Measurements from ENCODE around the gene NR1H4.
"Not testable (repeated sequence)": the region's sequence is repeated elsewhere in the genome, so short reads cannot be mapped to it uniquely, and the experiment has no call there.

NR1H4 gene

DNA sequence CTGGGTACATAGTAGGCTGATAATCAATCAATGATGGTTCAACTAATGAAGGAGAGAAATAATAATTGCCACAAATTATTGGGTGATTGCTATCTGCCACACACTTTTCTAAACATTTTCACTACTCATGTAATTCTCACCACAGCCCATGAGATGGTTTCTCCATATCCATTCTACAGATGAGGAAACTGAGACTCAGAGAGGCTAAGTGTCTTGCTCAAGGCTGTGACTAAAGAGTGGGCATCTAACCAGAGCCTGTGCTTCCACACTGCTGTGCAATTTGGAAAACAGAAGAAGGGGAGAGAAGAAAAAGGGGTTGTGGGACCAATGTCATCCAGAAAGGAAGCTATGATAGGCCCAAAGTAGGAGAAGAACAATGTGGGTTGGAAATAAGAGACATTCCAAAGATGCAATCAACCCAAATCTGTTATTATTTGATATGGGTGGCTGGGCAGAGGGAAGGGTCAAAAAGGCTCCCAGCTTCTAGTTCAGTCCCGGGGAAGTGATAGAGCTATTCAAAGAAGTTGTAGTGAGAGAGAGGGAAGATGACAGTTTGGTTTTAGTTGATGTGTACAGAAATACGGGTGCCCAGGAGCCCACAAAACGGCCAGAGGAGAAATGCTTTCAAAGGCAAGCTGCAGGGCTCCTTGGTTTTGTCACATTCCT lies 483 bp upstream of the NR1H4 start:
- DNase-seq (ENCODE audit: low spot score), result no peak

DNA sequence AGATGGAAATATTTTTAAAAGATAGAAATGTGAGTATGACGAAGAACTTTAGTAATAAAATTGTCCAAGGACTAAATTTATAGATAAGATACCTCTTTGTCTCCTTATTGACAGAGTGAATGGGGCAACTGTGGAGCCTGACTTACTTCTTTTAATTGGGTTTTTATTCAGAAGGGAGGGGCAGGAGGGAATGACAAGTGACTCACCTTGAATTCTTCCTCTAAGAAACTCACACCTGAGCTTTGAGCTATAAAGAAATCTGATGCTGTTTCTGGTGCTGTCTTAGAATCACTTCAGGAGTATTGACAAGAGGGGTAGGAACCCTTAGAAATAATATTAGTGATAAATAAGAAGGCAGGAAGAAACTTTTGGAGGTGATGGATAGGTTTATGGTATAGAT lies 951 bp downstream of the NR1H4 start:
- DNase-seq (ENCODE audit: low spot score), result no peak

DNA sequence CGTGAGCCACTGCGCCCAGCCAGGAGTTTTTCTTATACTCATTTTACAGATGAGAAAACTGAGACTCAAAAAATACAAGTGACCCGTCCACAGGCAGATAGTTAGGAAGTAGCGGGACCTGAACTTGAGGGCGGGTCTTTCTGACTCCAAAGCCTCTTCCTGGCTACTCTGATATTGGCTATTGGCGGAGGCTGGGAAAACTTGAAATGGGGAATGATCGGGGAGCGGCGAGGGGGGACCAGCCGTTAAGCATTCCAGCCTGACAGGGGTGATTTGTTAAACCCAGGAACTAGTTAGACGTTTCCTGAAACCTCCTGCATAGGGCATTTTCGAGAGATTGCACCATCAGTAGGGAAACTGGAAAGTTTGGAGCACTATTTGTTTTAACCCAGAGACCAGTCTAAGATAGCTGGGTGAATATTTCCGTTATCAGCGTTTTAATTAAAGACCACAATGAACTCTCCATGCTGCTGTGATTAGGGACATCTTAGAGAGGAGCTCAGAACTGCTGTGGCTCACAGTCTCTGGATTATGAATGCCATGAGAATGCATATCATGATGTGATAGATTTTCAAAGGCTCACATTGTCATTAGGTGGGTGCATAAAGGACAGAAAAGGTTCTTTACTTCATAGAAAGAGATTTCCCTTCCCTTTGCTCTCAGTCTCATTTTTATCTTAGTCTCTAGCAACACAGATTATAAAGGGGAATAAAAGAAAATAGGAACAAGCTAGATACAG lies 2.5 kb downstream of the NR1H4 start:
- no peak for DNase-seq (ENCODE audit: low spot score)

DNA sequence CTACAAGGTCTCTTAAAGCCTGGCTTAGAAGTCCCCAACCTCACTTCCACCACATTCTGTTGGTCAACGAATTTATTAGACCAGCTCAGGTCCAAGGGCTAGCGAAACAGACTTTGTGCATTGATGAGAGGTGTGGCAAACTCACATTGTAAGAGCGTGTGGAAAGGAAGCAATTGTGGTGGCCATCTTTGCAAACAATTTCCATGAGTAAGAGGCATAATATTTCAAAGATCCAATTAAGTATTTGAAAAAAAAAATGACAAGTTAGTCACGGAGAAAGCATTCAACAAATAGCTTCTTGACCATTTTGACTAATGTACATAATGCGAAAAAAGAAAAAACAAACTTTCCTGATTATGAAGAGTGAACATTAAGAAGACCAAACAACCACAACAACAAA lies 7.4 kb downstream of the NR1H4 start:
- DNase-seq (ENCODE audit: low spot score), result no peak

DNA sequence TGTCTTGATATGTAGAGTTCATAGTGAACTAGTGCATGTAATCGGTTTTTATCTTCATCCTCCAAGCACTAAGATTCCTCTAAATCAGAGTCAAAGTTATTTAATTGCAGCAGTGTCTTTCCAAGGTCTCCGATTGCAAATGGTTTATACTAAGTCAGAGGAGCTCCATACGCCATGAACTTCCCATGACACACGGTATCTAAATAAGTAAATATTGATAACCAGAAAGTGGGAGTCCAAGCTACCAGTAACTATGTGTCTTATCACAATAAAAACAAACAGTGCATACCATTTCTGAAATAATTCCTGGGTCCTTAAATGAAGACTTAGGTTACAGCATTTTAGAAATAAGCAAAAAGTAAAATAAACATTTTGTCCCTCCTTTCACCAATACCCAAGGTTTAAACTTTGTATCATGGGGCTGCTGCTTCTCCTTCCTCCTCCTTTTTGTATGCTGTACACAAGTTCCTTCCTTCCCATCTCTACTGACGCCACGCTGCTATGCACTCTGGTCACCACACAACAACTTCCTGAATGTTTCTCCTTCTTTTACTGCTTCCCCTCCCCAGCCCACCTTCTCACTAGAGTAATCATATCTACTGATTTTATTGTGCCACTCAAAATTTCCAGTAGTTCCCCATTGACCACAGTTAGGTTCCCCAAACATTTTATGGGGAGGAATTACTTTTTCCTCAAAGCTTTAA lies 10.7 kb downstream of the NR1H4 start:
- no peak for DNase-seq (ENCODE audit: low spot score)

DNA sequence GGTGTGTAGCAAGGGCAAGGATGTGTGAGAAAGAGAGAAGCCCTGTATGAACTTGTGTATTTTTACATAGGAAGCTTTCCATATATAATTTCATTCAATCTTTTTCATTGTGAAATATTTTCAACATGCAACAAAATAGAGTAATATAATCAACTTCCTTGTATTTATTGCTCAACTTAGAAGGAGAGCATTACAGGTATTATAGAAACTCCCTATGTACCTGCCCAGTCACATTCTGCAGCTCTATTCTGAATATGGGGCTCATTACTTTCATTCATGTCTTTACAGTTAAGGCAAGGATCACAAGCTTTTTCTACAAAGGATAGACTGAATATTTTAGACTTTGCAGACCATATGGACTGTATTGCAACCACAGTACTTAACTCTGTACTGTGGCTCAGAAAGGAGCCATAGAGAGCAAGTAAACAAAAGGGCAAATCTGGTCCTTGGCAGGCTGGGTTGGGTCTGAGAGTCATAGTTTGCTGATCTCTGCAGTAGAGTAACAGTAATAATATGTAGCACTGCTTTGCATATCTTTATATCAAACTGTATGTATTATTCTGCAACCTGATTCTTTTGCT lies 11.3 kb downstream of the NR1H4 start:
- DNase-seq (ENCODE audit: low spot score), result no peak

DNA sequence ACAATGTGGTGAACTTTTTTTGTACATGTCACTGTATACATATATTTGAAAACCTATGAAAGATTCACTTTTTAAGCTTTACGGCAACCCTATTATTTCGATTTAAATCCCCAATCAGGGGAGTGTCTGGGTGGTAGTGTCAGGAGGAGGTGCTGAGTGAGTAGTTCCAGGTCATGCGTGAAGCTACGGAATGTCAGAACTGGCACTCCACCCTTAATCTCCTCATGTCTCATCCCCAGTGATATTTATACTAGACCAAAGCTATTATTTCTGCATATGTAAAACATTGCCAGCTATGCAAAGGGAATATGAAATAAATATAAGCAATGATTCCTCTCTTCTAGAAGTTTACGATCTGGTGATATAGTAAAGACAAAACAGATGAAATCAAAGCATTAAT lies 12.3 kb downstream of the NR1H4 start:
- no peak for DNase-seq (ENCODE audit: low spot score)

DNA sequence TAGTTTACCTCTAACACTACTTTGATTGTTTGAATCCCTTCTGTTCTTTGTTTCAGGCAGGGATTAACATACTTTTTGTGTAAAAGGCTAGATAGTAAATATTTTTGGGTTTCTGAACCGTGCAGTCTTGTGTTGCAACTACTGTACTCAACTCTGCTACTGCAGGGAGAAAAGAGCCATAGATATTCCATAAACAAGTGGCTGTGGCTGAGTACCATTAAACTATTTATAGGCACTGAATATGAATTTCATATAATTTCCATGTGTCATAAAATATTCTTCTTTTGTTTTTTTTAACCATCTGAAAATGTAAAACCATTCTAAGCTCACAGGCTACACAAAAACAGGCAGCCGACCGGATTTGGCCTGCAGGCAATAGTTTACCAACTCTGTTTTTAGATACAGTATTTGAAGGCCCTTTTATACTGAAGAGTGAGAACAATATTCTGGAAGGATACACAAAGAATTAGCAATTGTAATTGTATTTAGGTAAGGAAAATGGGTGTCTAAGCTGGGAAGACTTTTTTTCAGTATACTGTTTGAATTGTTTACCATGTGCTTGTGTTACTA lies 15.7 kb downstream of the NR1H4 start:
- no peak for DNase-seq (ENCODE audit: low spot score)

DNA sequence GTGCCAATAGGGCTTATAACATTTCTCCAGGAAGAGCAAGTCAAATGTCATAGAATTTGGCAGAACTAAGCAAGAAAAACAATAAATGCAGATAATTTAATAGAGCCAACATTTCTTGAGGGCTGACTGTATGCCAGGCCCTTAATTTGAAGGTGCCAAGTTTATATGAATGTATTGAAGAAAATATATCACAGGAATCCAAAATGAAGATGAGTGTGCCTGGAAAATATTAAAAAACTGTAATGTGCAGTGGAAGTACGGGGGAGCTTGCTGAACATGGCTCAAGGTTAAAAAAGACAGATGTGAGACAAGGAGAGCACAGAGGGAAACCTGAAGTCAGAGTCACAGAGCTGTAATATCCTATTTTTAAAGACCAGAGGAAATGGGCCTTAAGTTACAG lies 16.4 kb downstream of the NR1H4 start:
- DNase-seq (ENCODE audit: low spot score), result no peak

DNA sequence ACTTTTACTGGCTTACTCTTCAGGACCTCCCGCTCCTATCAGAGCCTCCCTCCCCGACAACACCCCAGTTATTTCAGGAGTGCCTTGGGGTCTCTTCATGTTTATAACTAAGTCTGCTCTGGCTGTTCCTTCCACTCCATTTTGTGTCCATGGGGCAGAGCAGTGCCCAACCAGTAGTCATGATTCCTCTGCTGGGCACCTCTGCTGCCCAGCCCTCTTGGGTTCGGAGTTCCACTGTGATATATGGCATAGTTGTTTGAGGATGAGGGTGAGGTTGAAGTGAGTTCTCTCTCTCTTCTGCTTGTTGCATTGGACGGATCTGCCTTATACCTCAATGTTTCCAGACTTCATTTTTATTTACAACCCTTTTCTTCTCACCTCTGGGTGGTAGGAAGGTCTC lies 17.4 kb downstream of the NR1H4 start:
- DNase-seq (ENCODE audit: low spot score), result no peak

DNA sequence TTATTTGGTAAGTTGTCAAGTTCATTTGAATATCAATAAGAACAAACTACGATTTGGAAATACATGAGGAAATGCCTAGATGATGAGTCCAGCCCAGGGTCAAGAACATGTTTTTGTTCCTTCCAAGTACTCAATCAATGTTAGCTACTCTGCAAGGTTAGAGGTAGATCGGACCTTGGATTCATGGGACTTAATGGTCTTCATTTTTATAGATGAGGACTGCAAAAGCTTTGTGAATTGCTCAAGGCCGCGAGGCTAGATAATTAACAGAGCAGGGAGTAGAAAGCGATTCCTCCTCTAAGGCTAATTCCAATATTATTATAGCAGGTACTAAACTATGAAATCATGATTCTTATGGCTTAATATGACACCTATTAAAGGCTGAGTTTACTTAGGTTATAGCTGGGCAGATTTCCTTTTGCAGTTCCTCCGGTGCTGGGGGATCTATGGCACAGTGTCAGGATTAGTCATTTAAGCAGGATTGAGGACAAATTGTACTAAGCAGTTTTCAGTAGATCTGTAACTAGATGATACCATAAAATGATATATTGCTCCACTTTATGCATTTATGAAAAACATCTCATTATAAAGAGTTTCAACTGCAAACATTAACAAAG lies 19.8 kb downstream of the NR1H4 start:
- DNase-seq (ENCODE audit: low spot score), result no peak

DNA sequence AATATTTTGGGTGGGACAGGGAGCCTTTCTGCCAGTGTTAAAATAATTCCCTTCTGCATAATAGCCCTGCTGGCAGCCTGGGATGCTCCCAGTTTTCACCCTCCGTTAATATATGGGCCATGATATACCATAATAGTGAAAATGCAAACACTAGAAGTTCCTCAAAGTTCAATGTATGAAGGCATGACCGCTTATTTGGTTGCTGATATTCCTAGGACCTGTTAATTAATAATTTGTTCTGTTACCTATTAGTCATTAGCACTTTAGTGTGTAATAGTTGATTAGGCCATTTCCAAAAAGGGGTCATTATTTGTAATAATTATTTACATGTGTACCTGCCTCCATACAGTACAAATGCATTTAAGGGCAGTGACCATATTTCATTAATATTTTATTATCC lies 20.4 kb downstream of the NR1H4 start:
- DNase-seq (ENCODE audit: low spot score), result no peak

DNA sequence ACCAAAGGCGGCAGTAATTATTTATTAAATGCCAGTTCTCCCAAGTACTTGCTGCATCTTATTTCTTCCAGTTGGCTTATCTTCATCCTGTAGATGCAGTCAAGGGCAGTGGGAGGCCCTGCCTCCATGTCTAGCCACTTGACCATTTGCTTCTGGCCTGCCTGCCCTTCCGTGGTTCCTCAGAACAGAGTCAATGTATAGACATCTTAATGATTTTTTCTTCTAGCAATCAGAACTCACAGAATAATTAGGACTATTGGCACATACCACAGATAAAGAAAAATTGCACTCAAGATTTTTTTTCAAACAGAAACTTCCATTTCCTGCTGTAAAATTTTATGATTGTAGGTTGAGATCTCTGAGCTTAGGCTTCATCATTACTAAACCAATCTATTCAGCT lies 20.9 kb downstream of the NR1H4 start:
- no peak for DNase-seq (ENCODE audit: low spot score)

DNA sequence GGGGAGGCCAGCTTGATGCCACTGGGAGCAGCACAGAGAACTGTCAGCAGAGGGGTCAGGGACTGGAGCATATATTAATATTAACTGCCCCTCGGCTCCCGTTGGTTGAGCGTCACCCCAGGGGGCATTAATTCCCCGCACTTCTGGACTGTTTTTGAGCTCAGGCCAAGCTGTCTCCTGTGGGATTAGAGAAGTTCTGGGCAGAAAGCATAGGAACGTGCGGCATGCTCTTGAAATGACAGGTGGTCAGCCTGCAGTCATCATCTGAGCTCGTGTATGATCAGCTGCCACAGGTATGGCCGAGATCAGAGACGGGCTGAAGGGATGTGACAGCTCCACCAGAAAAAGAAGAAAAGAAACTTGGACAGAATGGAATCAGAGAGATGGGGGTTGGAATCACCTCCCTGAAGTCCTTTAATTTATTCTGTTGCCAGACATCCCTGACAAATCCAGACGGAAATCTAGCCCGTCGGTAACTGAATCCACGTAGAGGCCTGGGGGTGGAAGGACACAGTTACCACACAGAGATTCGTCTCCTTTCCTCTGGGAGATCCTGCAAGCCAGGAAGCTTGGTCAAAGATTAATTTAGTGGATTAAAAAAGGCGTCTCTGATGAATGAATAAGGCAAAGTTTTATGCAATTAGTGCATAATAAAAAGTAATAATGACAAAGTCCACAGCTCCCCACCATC lies 23.6 kb downstream of the NR1H4 start:
- DNase-seq (ENCODE audit: low spot score), result no peak

DNA sequence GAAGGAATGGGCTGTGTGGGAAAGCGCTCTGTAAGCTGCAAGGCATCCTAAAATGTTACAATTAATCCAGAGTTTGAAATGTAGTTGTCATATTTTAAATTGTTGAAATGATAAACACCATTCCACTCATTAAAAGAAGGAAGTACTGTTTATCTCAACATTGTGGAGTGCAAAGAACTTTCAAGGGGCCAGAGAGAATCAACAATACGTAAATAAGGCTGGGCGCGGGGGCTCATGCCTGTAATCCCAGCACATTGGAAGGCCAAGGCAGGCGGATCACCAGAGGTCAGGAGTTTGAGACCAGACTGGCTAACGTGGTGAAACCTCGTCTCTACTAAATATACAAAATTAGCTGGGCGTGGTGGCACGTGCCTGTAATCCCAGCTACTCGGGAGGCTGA lies 24.5 kb downstream of the NR1H4 start:
- no peak for DNase-seq (ENCODE audit: low spot score)

DNA sequence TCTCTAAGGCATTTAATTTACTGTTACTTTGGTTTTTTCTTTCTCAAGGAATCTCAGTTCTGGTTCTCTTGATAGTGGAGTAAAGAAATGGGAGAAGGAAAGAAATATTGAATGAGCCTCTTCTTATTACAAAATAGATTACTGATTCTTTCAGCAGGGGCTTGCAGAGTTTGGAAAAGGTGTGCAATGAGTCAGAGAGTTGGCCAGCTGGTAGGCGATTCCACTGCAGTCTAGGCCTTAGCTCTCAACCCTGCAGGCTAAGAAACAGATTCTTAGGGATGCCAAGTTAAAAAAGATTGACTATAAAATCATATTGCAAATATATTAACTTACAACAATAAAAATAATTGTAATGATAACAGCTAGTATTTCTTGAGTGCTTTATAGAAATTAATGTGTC lies 25.8 kb downstream of the NR1H4 start:
- DNase-seq (ENCODE audit: low spot score), result no peak

DNA sequence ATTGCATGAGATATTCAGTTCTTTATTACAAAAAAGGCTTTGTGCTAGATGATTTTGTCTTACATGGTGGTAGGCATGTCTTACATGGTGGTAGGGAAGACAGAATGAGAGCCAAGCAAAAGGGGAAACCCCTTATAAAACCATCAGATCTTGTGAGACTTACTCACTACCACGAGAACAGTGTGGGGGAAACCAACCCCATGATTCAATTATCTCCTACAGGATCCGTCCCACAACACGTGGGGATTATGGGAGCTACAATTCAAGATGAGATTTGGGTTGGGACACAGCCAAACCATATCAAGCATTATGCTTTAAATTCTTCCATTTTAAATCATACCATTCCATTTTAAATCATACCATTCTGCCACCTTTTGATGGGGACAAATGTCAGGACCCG lies 29.1 kb downstream of the NR1H4 start:
- DNase-seq (ENCODE audit: low spot score), result not testable (repeated sequence)

DNA sequence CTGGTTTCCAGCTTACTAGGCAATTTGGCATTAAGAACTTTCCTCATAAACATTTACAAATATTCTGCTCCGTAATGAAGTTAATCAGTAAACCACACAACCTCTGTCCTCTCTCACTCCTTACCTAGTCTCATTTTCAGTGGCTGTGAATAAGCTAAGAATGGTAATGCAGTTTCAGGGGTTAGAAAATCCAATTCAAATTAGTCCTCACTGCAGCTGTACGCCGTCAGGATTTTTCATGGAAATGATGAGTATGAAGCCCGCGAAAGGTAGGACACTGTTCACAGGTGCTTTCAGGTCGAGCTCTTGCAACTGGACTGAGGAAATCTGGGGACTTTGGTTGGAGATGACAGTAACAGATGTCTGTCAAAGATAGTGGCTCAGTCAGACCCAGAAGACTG lies 29.6 kb downstream of the NR1H4 start:
- no peak for DNase-seq (ENCODE audit: low spot score)

DNA sequence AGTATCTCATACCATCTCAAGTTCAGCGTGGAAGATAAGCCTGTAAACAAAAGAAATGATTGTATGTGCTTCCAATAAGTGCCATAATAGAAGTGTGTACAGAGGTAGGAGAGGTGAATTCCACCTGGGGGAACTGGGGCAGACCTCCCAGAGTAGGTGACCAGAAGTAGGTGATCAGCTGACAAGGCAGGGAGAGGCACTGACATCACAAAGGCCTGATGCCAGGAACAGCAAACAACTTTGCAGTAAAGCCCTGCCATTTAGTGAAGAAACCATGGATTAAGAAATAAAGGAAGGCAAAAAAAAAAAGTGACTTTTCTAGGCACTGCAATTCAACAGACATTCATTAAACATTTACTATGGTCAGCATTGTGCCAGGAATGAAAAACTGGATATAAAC lies 31.1 kb downstream of the NR1H4 start:
- no peak for DNase-seq (ENCODE audit: low spot score)

DNA sequence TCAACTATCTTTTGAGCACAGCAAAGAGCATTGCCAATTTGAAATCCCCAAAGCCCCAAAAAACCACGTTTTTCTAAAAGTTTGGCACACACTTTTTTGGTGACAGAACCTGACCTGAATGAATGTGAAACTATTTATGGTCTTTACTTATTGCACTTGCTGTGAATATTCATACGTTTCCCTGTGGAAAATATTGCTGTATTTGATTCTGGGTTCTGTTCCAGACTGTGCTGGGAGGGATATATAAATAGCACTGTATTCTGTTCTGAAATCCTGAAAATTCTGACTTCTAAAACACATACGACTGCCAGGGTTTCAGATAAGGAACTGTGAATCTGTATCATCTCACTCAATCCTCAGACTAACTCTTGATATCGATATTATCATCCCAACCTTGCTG lies 35.1 kb downstream of the NR1H4 start:
- no peak for DNase-seq (ENCODE audit: low spot score)

DNA sequence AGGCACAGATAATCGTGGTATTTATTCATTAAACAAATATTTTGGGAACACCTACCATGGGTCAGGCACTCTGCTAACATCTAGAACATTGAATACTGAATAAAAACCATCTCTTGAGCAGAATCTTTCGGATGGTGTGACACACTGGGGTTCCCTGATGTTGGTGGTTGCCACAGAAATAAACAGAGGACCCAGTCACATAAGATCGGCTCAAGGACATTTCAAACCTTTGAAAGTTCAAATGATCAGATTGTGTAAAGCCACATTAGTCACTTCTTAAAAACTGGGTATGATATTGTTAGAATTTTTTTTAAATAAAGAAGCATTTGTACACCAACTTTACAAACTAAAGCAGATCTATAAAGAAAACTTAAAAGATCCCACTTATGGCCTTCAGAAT lies 39.0 kb downstream of the NR1H4 start:
- no peak for DNase-seq (ENCODE audit: low spot score)

DNA sequence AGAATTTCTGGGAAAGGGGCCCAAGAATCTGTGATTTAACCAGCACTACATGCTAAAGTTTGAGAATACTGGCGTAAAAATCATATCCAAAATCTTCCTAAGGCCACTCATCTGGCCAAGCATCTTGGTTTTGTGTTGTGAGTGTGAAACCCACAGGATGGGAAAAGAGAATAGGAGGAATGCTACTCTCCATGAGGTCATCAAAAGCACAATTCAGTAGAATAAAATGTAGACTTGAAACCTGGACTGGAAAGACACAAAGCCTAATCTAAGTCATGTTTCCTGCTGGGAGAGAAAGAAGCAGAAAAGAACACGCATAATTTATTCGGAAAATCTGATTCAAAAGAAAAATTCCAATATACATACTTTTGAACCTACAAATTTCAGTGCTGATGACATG lies 42.3 kb downstream of the NR1H4 start:
- no peak for DNase-seq (ENCODE audit: low spot score)

Measured in D341Med (cell line).